Adrenal gland (tissue), 5 donors: ENCODE measurements around the gene SETD9.

Source experiments
- CTCF ChIP-seq, 6 experiments: fragments of 450-650 bp in 4 of 6; fragments of 200-600 bp in 2 of 6; sonication (generic) in 1 of 6; IDR thresholded peaks; 1 replicate in 5 of 6; 2 replicates in 1 of 6; pipeline versions ENCODE4 v1.5.1 to v1.8.0; 2016 to 2021; ENCODE audit warnings: antibody characterized with exemption in 6 of 6, mild to moderate bottlenecking in 2 of 6, moderate library complexity in 1 of 6
- POLR2A ChIP-seq, 2 donors: fragments of 450-650 bp; IDR thresholded peaks; one replicate each; pipeline ENCODE4 v1.6.1; 2017; ENCODE audit warnings: antibody characterized with exemption in 2 of 2, mild to moderate bottlenecking in 2 of 2, moderate library complexity in 1 of 2
- donor health status: DM: no; HTN: no; CAD: no.

GRCh38 chr5:56908942-56909293 lies 478 bp upstream of the SETD9 start:
- TF ChIP-seq CTCF (IDR thresholded peaks at IDR 0.05) (no peak), POLR2A (IDR thresholded peaks at IDR 0.05) (no peak)
